ENCODE results near the gene SLC27A6.

Gene SLC27A6

GRCh38 chr5:129065721-129066120, 100.4 kb downstream of the SLC27A6 start:
- no peak for FAIRE-seq

GRCh38 chr5:129067745-129068144, 102.5 kb downstream of the SLC27A6 start:
- no peak for FAIRE-seq

- no peak for FAIRE-seq
Observed at GRCh38 chr5:129069292-129069691, 104.0 kb downstream of the SLC27A6 start.

- no peak for FAIRE-seq
Observed at GRCh38 chr5:129073111-129073510, 107.8 kb downstream of the SLC27A6 start.

GRCh38 chr5:129074903-129075302, 109.6 kb downstream of the SLC27A6 start:
- FAIRE-seq: no peak

GRCh38 chr5:129077433-129078075, 112.3 kb downstream of the SLC27A6 start:
- FAIRE-seq: no peak

GRCh38 chr5:129078247-129078646, 113.0 kb downstream of the SLC27A6 start:
- no peak for FAIRE-seq

- FAIRE-seq: no peak
Observed at GRCh38 chr5:129078660-129079059, 113.4 kb downstream of the SLC27A6 start.

- no peak for FAIRE-seq
Observed at GRCh38 chr5:129079496-129079895, 114.2 kb downstream of the SLC27A6 start.

GRCh38 chr5:129080766-129081165, 115.5 kb downstream of the SLC27A6 start:
- FAIRE-seq: no peak

- FAIRE-seq: no peak
Observed at GRCh38 chr5:129082225-129083136, 117.2 kb downstream of the SLC27A6 start.
